Measurements from ENCODE around the gene ENPP7.

GRCh38 chr17:79730437-79730768 lies 340 bp upstream of the ENPP7 start:
- TF ChIP-seq CTCF (IDR thresholded peaks at IDR 0.05; ENCODE audit: insufficient read depth, low read length, poor library complexity, severe bottlenecking) (no peak), EZH2phosphoT487 (conservative IDR thresholded peaks at IDR 0.05; ENCODE audit: low read length) (no peak)
